H9 (cell line): ENCODE data around the gene ANKS3. TPM values are rescaled to one million over a fixed set of nuclear protein-coding genes. Genes with fewer than 3 reads are reported as not detected.

Source experiments
- DNase-seq: peaks from one replicate; pipeline ENCODE4 v3.0.0-alpha.2; 2017
- H2AFZ ChIP-seq: one replicate; pipeline ENCODE4 v1.6.1; 2013; ENCODE audit warnings: mild to moderate bottlenecking, low read length, control low read depth, moderate library complexity
- H2AK5ac ChIP-seq: 2 replicates; pipeline ENCODE4 v1.6.1; 2013; ENCODE audit warnings: low read length, control low read depth, mixed read lengths; ENCODE audit not compliant: insufficient read length
- H2BK120ac ChIP-seq: one replicate; pipeline ENCODE4 v1.6.1; 2013; ENCODE audit warnings: low read depth, mild to moderate bottlenecking, low read length, control low read depth, inconsistent platforms; ENCODE audit not compliant: poor library complexity, severe bottlenecking
- H2BK12ac ChIP-seq: 2 replicates; pipeline ENCODE4 v1.6.1; 2013; ENCODE audit warnings: low read length, control low read depth, mixed read lengths, low read depth; ENCODE audit not compliant: insufficient read length
- H2BK15ac ChIP-seq: 2 replicates; pipeline ENCODE4 v1.6.1; 2013; ENCODE audit warnings: low read depth, low read length, control low read depth
- H2BK20ac ChIP-seq: one replicate; pipeline ENCODE4 v1.6.1; 2013; ENCODE audit warnings: low read depth, mild to moderate bottlenecking, low read length, control low read depth, inconsistent platforms; ENCODE audit not compliant: poor library complexity, severe bottlenecking
- H2BK5ac ChIP-seq: 2 replicates; pipeline ENCODE4 v1.6.1; 2013; ENCODE audit warnings: low read length, control low read depth, mixed read lengths; ENCODE audit not compliant: insufficient read length
- H3K14ac ChIP-seq: 2 replicates; pipeline ENCODE4 v1.6.1; 2013; ENCODE audit warnings: low read length, control low read depth; ENCODE audit not compliant: insufficient read depth
- H3K18ac ChIP-seq: 2 replicates; pipeline ENCODE4 v1.6.1; 2013; ENCODE audit warnings: low read depth, mild to moderate bottlenecking, mixed read lengths, low read length, control low read depth; ENCODE audit not compliant: insufficient read length
- H3K23ac ChIP-seq: 2 replicates; pipeline ENCODE4 v1.6.1; 2013; ENCODE audit warnings: low read length, control low read depth, mixed read lengths, low read depth; ENCODE audit not compliant: insufficient read length
- H3K23me2 ChIP-seq: 2 replicates; pipeline ENCODE4 v1.6.1; 2013; ENCODE audit warnings: low read depth, mild to moderate bottlenecking, mixed read lengths, low read length, control low read depth; ENCODE audit not compliant: insufficient read length, poor library complexity, severe bottlenecking
- H3K27ac ChIP-seq: 2 replicates; pipeline ENCODE4 v1.5.1; 2013; ENCODE audit warnings: low read length, control low read depth, mixed read lengths, low read depth; ENCODE audit not compliant: insufficient read length
- H3K27me3 ChIP-seq: 2 replicates; pipeline ENCODE4 v1.6.1; 2013; ENCODE audit warnings: low read length, control low read depth, inconsistent platforms; ENCODE audit not compliant: insufficient read depth
- H3K4ac ChIP-seq: 2 replicates; pipeline ENCODE4 v1.6.1; 2013; ENCODE audit warnings: low read depth, mild to moderate bottlenecking, control low read depth, inconsistent platforms, low read length, moderate library complexity
- H3K4me1 ChIP-seq: 2 replicates; pipeline ENCODE4 v1.6.1; 2013; ENCODE audit warnings: low read length, control low read depth, inconsistent platforms; ENCODE audit not compliant: insufficient read depth
- H3K4me2 ChIP-seq: 2 replicates; pipeline ENCODE4 v1.6.1; 2013; ENCODE audit warnings: low read length, control low read depth, mixed read lengths; ENCODE audit not compliant: insufficient read length, insufficient read depth
- H3K56ac ChIP-seq: 2 replicates; pipeline ENCODE4 v1.6.1; 2013; ENCODE audit warnings: low read depth, mild to moderate bottlenecking, mixed read lengths, low read length, control low read depth; ENCODE audit not compliant: insufficient read length
- H3K79me1 ChIP-seq: 2 replicates; pipeline ENCODE4 v1.6.1; 2013; ENCODE audit warnings: low read depth, mild to moderate bottlenecking, moderate library complexity, low read length, control low read depth, inconsistent platforms; ENCODE audit not compliant: insufficient read depth, poor library complexity, severe bottlenecking
- H3K79me2 ChIP-seq: 2 replicates; pipeline ENCODE4 v1.6.1; 2013; ENCODE audit warnings: low read length, control low read depth, inconsistent platforms; ENCODE audit not compliant: insufficient read depth
- H3K9ac ChIP-seq: 2 replicates; pipeline ENCODE4 v1.6.1; 2013; ENCODE audit warnings: low read length, control low read depth, mixed read lengths; ENCODE audit not compliant: insufficient read length; ENCODE audit errors: extremely low read depth
- H3K9me3 ChIP-seq: one replicate; pipeline ENCODE4 v1.6.1; 2013; ENCODE audit warnings: low read depth, low read length, inconsistent platforms; ENCODE audit not compliant: control insufficient read depth
- H3T11ph ChIP-seq: one replicate; pipeline ENCODE4 v1.6.1; 2013; ENCODE audit warnings: mild to moderate bottlenecking, low read length, control low read depth, inconsistent platforms
- H4K20me1 ChIP-seq: one replicate; pipeline ENCODE4 v1.6.1; 2013; ENCODE audit not compliant: control insufficient read depth, insufficient read length, insufficient read depth
- H4K5ac ChIP-seq: 2 replicates; pipeline ENCODE4 v1.6.1; 2013; ENCODE audit warnings: low read depth, mild to moderate bottlenecking, mixed read lengths, low read length, control low read depth; ENCODE audit not compliant: insufficient read length
- H4K8ac ChIP-seq: replicated peaks from 2 replicates; pipeline ENCODE4 v1.6.1; 2013; ENCODE audit warnings: low read length, control low read depth, mixed read lengths, low read depth; ENCODE audit not compliant: insufficient read length
- H4K91ac ChIP-seq: 2 replicates; pipeline ENCODE4 v1.6.1; 2013; ENCODE audit warnings: low read depth, mild to moderate bottlenecking, moderate library complexity, mixed read lengths, low read length, control low read depth; ENCODE audit not compliant: insufficient read length
- H3K27ac Mint-ChIP-seq, 3 experiments: 2 replicates in 2 of 3; 3 replicates in 1 of 3; pipeline ENCODE4 v1.8.0; 2020 to 2021; ENCODE audit warnings: mixed read lengths in 3 of 3, mild to moderate bottlenecking in 1 of 3, moderate library complexity in 1 of 3
- H3K27me3 Mint-ChIP-seq: 2 replicates; pipeline ENCODE4 v1.8.0; 2021; ENCODE audit warnings: low read depth, mild to moderate bottlenecking, moderate library complexity, mixed read lengths
- H3K36me3 Mint-ChIP-seq, 3 experiments: 2 replicates in 2 of 3; 3 replicates in 1 of 3; pipeline ENCODE4 v1.8.0; 2020 to 2021; ENCODE audit warnings: low read depth in 3 of 3, mixed read lengths in 3 of 3; ENCODE audit not compliant: insufficient read depth in 1 of 3
- H3K4me1 Mint-ChIP-seq, 2 experiments: 2 replicates each; pipeline ENCODE4 v1.8.0; 2020; ENCODE audit warnings: mixed read lengths in 2 of 2
- H3K4me3 Mint-ChIP-seq, 2 experiments: 2 replicates in 1 of 2; 3 replicates in 1 of 2; pipeline ENCODE4 v1.8.0; 2020 to 2021; ENCODE audit warnings: mild to moderate bottlenecking in 2 of 2, mixed read lengths in 2 of 2, moderate library complexity in 1 of 2
- H3K9me3 Mint-ChIP-seq, 2 experiments: 2 replicates in 1 of 2; 3 replicates in 1 of 2; pipeline ENCODE4 v1.8.0; 2020; ENCODE audit warnings: mild to moderate bottlenecking in 2 of 2, mixed read lengths in 2 of 2, moderate library complexity in 1 of 2
- CTCF ChIP-seq: fragments of 200-600 bp; sonication (generic); conservative IDR thresholded peaks from 3 replicates; pipeline ENCODE4 v1.8.0; 2021; ENCODE audit warnings: antibody characterized with exemption, mild to moderate bottlenecking
- WGBS: extraction: QIAGEN DNeasy Blood & Tissue Kit; methylation state at CpG from one replicate; pipeline ENCODE4 v1.1.7; 2013; ENCODE audit warnings: missing lambda C conversion rate, low lambda C conversion rate, mixed read lengths; ENCODE audit not compliant: insufficient read length; ENCODE audit errors: extremely low coverage; 5-methylcytosine and 5-hydroxymethylcytosine counted together
- total RNA-seq: library from RNA; stranded (reverse); gene quantifications from 2 replicates; pipeline ENCODE4 v1.2.1, GENCODE V29; 2021

Gene ANKS3
- total RNA-seq, 1 experiment from 2014 or later: 32.0 TPM

GRCh38 chr16:4700997-4701743 lies 32.9 kb downstream of the ANKS3 start:
- no peak overlapping the region; a peak in 1 of 7 replicates for H3K27ac Mint-ChIP-seq
- Histone ChIP-seq H3K23me2 (no peaks in the 10 kb centered on the region), H4K20me1 (no peaks in the 10 kb centered on the region), H3T11ph (no peak overlapping the region), H2BK12ac (no peak overlapping the region), H3K4me1 (no peaks in the 10 kb centered on the region), H3K79me2 (no peaks in the 10 kb centered on the region), H4K5ac (no peak overlapping the region), H4K8ac (no peak overlapping the region), H4K91ac (no peak overlapping the region), H3K4me2 (no peak overlapping the region), H3K4ac (no peak overlapping the region), H3K79me1 (no peaks in the 10 kb centered on the region), H3K27ac (no peak overlapping the region), H3K14ac (no peak overlapping the region), H3K18ac (no peak overlapping the region), H2BK120ac (no peak overlapping the region), H2BK20ac (no peak overlapping the region), H3K23ac (no peak overlapping the region), H3K56ac (no peak overlapping the region), H2BK15ac (no peak overlapping the region), H2AFZ (no peak overlapping the region), H2AK5ac (no peak overlapping the region), H3K27me3 (no peaks in the 10 kb centered on the region), H3K9me3 (no peaks in the 10 kb centered on the region), H2BK5ac (no peak overlapping the region), H3K9ac (no peak overlapping the region)
- WGBS: no CpG with 5 or more reads among the region's 33 CpGs
- H3K4me3 Mint-ChIP-seq: no peak overlapping the region
- TF ChIP-seq CTCF: no peak
- H3K27me3 Mint-ChIP-seq: no peaks in the 10 kb centered on the region
- peaks cover 10 to 61% (median 50%) of the 10 kb centered on the region in 3 experiments; a peak in 6 of 7 replicates for H3K36me3 Mint-ChIP-seq
- H3K4me1 Mint-ChIP-seq: no peaks in the 10 kb centered on the region
- DNase-seq: no peak
- H3K9me3 Mint-ChIP-seq: no peaks in the 10 kb centered on the region
